Measurements from ENCODE around the gene PDYN.

The PDYN gene

DNA sequence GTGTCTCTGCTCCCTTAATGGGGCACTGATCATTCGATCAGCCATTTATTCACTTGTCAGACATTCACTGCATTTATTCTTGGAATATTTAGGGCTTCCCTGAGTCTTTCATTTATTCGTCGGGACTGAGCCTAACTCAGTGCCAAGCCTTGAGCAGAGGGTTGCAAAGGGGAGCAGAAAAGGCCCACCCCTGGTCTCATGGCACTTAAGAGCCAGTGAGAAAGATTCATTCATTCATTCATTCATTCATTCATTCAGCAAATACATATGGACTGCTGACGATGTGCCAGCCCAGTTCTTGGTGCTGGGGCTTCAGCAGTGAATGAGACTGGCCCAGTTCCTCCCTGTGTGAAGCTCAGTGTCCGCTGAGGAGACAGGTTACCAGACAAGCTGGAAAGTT is 62.0 kb downstream of the PDYN start:
- no peak for DNase-seq

DNA sequence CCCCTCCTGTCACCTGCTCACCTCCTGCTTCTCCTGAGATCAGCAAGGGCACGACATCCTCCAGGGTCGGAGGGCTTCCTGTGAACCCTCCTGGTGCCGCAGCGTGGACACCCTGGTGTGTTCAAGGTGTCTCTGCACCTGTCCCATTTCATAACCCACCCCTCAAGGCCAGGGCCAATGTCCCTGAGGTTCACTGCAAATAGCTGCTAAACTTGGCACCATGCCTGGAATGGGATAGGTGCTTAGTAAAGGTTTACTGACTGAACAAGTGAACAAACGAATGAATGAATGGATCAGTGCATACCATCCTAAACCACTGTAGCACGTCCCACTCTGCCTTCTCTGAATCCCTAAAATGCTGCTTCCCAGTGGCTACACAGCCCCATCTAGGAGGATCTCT is 63.7 kb downstream of the PDYN start:
- DNase-seq = no peak

DNA sequence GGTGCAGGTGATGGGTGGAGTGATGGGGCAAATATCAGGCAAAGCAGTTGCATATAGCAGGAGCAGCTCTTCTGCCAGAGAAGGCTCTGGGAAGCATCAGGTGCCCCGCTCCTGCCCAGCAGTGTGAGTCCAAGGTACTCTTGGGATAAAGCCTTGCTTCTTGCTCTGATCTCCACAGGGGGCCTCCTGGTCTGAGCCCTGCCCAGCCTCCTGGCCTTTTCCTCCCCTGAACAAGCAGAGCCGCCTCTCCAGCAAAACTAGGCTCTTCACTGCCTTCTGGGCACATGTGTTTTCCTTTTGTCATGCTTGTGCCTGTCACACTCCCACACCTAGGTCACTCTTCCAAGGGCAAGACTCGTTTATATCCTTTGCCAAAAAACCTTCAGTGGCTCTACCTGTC is 64.4 kb downstream of the PDYN start:
- DNase-seq = no peak

DNA sequence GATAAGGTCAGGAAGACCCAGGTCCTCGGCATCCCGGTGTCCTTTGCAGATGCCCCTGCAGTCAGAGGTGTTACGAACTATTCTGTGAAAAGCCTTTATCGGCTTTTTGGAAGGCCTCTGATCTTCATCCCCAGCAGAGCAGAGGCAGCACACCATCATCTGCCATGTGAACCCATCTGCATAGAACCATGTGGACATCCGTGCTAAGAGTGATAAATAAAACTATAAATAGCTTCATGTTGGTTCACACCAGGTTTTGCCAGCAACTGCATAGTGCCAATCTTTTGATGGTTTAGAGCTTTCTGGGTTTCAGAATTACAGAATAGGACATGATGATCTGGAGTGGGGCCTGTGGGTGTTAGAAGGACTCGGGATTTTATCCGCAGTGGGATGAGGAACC is 65.1 kb downstream of the PDYN start:
- no peak for DNase-seq
